Endodermal cell (in vitro differentiated cells): ENCODE results near the gene TRAF7. TPM values are rescaled to one million over a fixed set of nuclear protein-coding genes. Genes with fewer than 3 reads are reported as not detected.

Experiments
- DNase-seq: peaks from one replicate; pipeline ENCODE4 v3.0.0-alpha.2; 2017
- H3K27ac ChIP-seq: 2 replicates; pipeline ENCODE4 v1.5.1; 2013; ENCODE audit warnings: mild to moderate bottlenecking, low read depth, low read length, moderate library complexity
- H3K27me3 ChIP-seq: 2 replicates; pipeline ENCODE4 v1.6.1; 2013; ENCODE audit warnings: mild to moderate bottlenecking, low read length, moderate library complexity; ENCODE audit not compliant: insufficient read depth, control insufficient read depth, poor library complexity, severe bottlenecking
- H3K36me3 ChIP-seq: 2 replicates; pipeline ENCODE4 v1.7.0; 2013; ENCODE audit warnings: mild to moderate bottlenecking, low read length, moderate library complexity; ENCODE audit not compliant: control insufficient read depth, insufficient read depth
- H3K4me1 ChIP-seq: one replicate; pipeline ENCODE4 v1.7.0; 2013; ENCODE audit warnings: low read length; ENCODE audit not compliant: control insufficient read depth, insufficient read depth
- H3K4me3 ChIP-seq: 2 replicates; pipeline ENCODE4 v1.5.1; 2013; ENCODE audit warnings: mild to moderate bottlenecking, low read length, moderate library complexity
- H3K9ac ChIP-seq: 2 replicates; pipeline ENCODE4 v1.6.1; 2013; ENCODE audit warnings: mild to moderate bottlenecking, low read length, moderate library complexity; ENCODE audit not compliant: poor library complexity, severe bottlenecking; ENCODE audit errors: extremely low read depth
- H3K9me3 ChIP-seq: 2 replicates; pipeline ENCODE4 v1.6.1; 2013; ENCODE audit warnings: mild to moderate bottlenecking, low read length, moderate library complexity; ENCODE audit not compliant: control insufficient read depth
- H3K27ac Mint-ChIP-seq: 2 replicates; pipeline ENCODE4 v1.8.0; 2020; ENCODE audit warnings: mixed read lengths
- H3K27me3 Mint-ChIP-seq: 2 replicates; pipeline ENCODE4 v1.8.0; 2021; ENCODE audit warnings: mild to moderate bottlenecking, mixed read lengths; ENCODE audit not compliant: insufficient read depth
- H3K36me3 Mint-ChIP-seq: 2 replicates; pipeline ENCODE4 v1.8.0; 2020; ENCODE audit warnings: low read depth, mixed read lengths
- H3K4me1 Mint-ChIP-seq: 2 replicates; pipeline ENCODE4 v1.8.0; 2020; ENCODE audit warnings: mixed read lengths
- H3K4me3 Mint-ChIP-seq: 2 replicates; pipeline ENCODE4 v1.8.0; 2020; ENCODE audit warnings: mild to moderate bottlenecking, moderate library complexity, mixed read lengths
- H3K9me3 Mint-ChIP-seq: 2 replicates; pipeline ENCODE4 v1.8.0; 2020; ENCODE audit warnings: mild to moderate bottlenecking, mixed read lengths
- CTCF ChIP-seq: fragments of 200-600 bp; sonication (generic); conservative IDR thresholded peaks from 2 replicates; pipeline ENCODE4 v1.5.0; 2021; ENCODE audit warnings: antibody characterized with exemption, mild to moderate bottlenecking
- WGBS, 2 experiments: methylation state at CpG; one replicate each; pipeline versions ENCODE4 v1.1.5 to v1.1.7; 2013; ENCODE audit warnings: missing lambda C conversion rate in 2 of 2, mixed read lengths in 1 of 2; ENCODE audit not compliant: insufficient coverage in 1 of 2, insufficient read length in 1 of 2; 5-methylcytosine and 5-hydroxymethylcytosine counted together
- total RNA-seq, 2 donors: library from RNA; stranded (reverse); fragmentation: NEBNext Ultra II Directional in 1 of 2; extraction: Animal tissue kit (Norgen Biotek cat#: 25700) in 1 of 2; gene quantifications; 2 replicates in 1 of 2; 3 replicates in 1 of 2; pipeline ENCODE4 v1.2.1, GENCODE V29; 2021

Gene TRAF7
- total RNA-seq, 2 donors from 2014 or later: 108 to 110 TPM

GRCh38 chr16:2170080-2170479, 14.5 kb downstream of the TRAF7 start:
- Histone ChIP-seq H3K4me1 (no peaks in the 10 kb centered on the region), H3K36me3 (peaks cover 19% of the 10 kb centered on the region), H3K4me3 (no peak overlapping the region), H3K9me3 (no peaks in the 10 kb centered on the region), H3K27me3 (no peaks in the 10 kb centered on the region), H3K27ac (no peak overlapping the region), H3K9ac (no peak overlapping the region)
- no peaks in the 10 kb centered on the region for H3K27me3 Mint-ChIP-seq
- H3K4me1 Mint-ChIP-seq: no peaks in the 10 kb centered on the region
- no peaks in the 10 kb centered on the region for H3K9me3 Mint-ChIP-seq
- no peak overlapping the region for H3K4me3 Mint-ChIP-seq
- WGBS, 2 experiments: 95 to 99% methylated on average over 12 to 18 of the region's 18 CpGs
- peaks cover 36% of the 10 kb centered on the region for H3K36me3 Mint-ChIP-seq
- no peak overlapping the region for H3K27ac Mint-ChIP-seq
- no peak for DNase-seq
- TF ChIP-seq CTCF: no peak

DNA sequence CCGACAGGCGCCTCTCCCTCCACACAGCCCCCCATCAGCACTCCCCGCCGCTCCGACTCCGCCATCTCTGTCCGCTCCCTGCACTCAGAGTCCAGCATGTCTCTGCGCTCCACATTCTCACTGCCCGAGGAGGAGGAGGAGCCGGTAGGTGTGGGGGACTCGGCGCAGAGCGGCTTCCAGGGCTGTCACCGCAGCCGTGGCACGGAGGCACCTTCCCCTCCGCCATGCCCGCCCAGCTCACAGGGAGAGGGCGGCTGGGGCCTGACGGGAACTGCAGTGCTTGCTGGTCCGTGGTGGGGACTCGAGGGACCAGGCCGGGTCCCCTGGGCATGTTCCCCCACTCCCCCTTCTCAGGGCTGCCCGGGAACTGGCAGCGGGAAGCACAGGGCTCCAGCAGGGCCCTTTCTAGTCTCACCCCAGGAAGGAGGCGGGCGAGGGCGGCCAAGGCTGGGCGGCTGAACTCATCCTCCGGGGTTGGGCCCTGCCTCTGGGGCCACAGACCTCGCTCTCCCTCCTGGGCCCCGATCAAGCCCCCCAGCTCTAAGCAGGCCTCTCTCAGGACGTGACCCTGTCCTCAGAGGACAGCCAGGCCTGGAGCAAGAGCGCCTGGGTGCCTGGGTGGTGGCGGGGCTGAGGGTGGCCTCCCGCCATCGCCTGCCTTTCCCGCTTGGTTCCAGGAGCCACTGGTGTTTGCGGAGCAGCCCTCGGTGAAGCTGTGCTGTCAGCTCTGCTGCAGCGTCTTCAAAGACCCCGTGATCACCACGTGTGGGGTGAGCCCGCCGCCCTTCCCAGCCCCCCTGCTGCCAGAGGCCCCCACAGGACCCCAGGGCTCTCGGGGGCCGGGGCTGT, 15.2 kb downstream of the TRAF7 start:
- H3K27ac Mint-ChIP-seq: no peak overlapping the region

GRCh38 chr16:2171601-2172178, 16.1 kb downstream of the TRAF7 start:
- H3K27me3 ChIP-seq: no peaks in the 10 kb centered on the region
- peaks cover 19% of the 10 kb centered on the region for H3K36me3 ChIP-seq
- Mint-ChIP-seq H3K4me3 (no peak overlapping the region), H3K27me3 (no peaks in the 10 kb centered on the region), H3K36me3 (peaks cover 32% of the 10 kb centered on the region), H3K9me3 (no peaks in the 10 kb centered on the region), H3K4me1 (no peaks in the 10 kb centered on the region), H3K27ac (no peak overlapping the region)
- no peak for TF ChIP-seq CTCF
- H3K9me3 ChIP-seq: no peaks in the 10 kb centered on the region
- H3K4me1 ChIP-seq: no peaks in the 10 kb centered on the region
- no peak overlapping the region for H3K27ac ChIP-seq
- H3K9ac ChIP-seq: no peak overlapping the region
- no peak for DNase-seq
- WGBS, 2 experiments: 93 to 98% methylated on average over 20 to 28 of the region's 28 CpGs
- H3K4me3 ChIP-seq: no peak overlapping the region

More for the DNA sequence above, 15.2 kb downstream of the TRAF7 start:
- Histone ChIP-seq H3K27me3 (no peaks in the 10 kb centered on the region), H3K27ac (no peak overlapping the region), H3K9me3 (no peaks in the 10 kb centered on the region), H3K36me3 (peaks cover 19% of the 10 kb centered on the region), H3K4me1 (no peaks in the 10 kb centered on the region), H3K4me3 (no peak overlapping the region), H3K9ac (no peak overlapping the region)
- WGBS, 2 experiments: 94 to 95% methylated on average over 16 to 47 of the region's 47 CpGs
- H3K4me3 Mint-ChIP-seq: no peak overlapping the region
- H3K36me3 Mint-ChIP-seq: peaks cover 35% of the 10 kb centered on the region
- no peaks in the 10 kb centered on the region for H3K4me1 Mint-ChIP-seq
- H3K9me3 Mint-ChIP-seq: no peaks in the 10 kb centered on the region
- no peak for TF ChIP-seq CTCF
- no peaks in the 10 kb centered on the region for H3K27me3 Mint-ChIP-seq
- no peak for DNase-seq
